GM19238 (cell line): ENCODE measurements around the gene PROKR2.

Experiments
- DNase-seq: peaks from one replicate; pipeline ENCODE4 v3.0.0; 2011; ENCODE audit warnings: low spot score; ENCODE audit not compliant: insufficient read length

The PROKR2 gene

GRCh38 chr20:5282561-5282960, 34.2 kb downstream of the PROKR2 start:
- no peak for DNase-seq

GRCh38 chr20:5279661-5280060, 37.1 kb downstream of the PROKR2 start:
- no peak for DNase-seq

- DNase-seq, result no peak
Measured at GRCh38 chr20:5272268-5272667, 44.5 kb downstream of the PROKR2 start.

- DNase-seq, result no peak
Measured at GRCh38 chr20:5270603-5271002, 46.2 kb downstream of the PROKR2 start.

- DNase-seq, result no peak
Measured at GRCh38 chr20:5268449-5268848, 48.3 kb downstream of the PROKR2 start.

GRCh38 chr20:5267092-5267491, 49.7 kb downstream of the PROKR2 start:
- no peak for DNase-seq
